HepG2 (cell line): ENCODE measurements around the gene SERPINA3. TPM values are rescaled to one million over a fixed set of nuclear protein-coding genes. Genes with fewer than 3 reads are reported as not detected.

Source experiments
- ARID4A ChIP-seq: sonication (generic); formaldehyde crosslinking; IDR thresholded peaks from 2 replicates; pipeline ENCODE4 v1.5.0; 2020; ENCODE audit warnings: mild to moderate bottlenecking, missing genetic modification reagents, borderline replicate concordance
- GTF3A ChIP-seq: sonication (generic); formaldehyde crosslinking; conservative IDR thresholded peaks from 2 replicates; pipeline ENCODE4 v1.4.0; 2020; ENCODE audit warnings: mild to moderate bottlenecking, missing genetic modification reagents
- HMGXB4 ChIP-seq, 2 experiments: sonication (generic) in 1 of 2; formaldehyde crosslinking in 1 of 2; IDR thresholded peaks; 2 replicates each; pipeline versions ENCODE4 v1.4.0 to v1.6.1; 2018 to 2020; ENCODE audit warnings: missing genetic modification reagents in 2 of 2, borderline replicate concordance in 1 of 2, low read depth in 1 of 2, mild to moderate bottlenecking in 1 of 2, missing biosample characterization in 1 of 2
- NCOA1 ChIP-seq: sonication (generic); formaldehyde crosslinking; IDR thresholded peaks from 2 replicates; pipeline ENCODE4 v1.9.0; 2021; ENCODE audit warnings: missing genetic modification reagents
- NCOR1 ChIP-seq: fragments of 200-600 bp; sonication (generic); IDR thresholded peaks from 2 replicates; pipeline ENCODE4 v1.7.0; 2017; ENCODE audit warnings: antibody characterized with exemption, low read length, borderline replicate concordance
- NFKBIZ ChIP-seq: IDR thresholded peaks from 2 replicates; pipeline ENCODE4 v1.6.1; 2018; ENCODE audit warnings: missing genetic modification reagents, missing compliant biosample characterization
- POLR2AphosphoS2 ChIP-seq: IDR thresholded peaks from 2 replicates; pipeline ENCODE4 v1.6.1; 2011; ENCODE audit warnings: low read depth, low read length, improper control_type of control experiment
- RXRA ChIP-seq: sonication (generic); formaldehyde crosslinking; IDR thresholded peaks from 2 replicates; pipeline ENCODE4 v1.5.1; 2020; ENCODE audit warnings: missing genetic modification reagents
- SRSF1 ChIP-seq: fragments of 200-400 bp; formaldehyde crosslinking; optimal IDR thresholded peaks from 2 replicates; pipeline ENCODE3; 2017; ENCODE audit warnings: mild to moderate bottlenecking, low read depth, low read length, moderate library complexity
- STAT5B ChIP-seq: sonication (generic); formaldehyde crosslinking; IDR thresholded peaks from 2 replicates; pipeline ENCODE4 v1.4.0; 2020; ENCODE audit warnings: missing genetic modification reagents
- ZBTB8A ChIP-seq: sonication (generic); formaldehyde crosslinking; IDR thresholded peaks from 2 replicates; pipeline ENCODE4 v1.4.0; 2020; ENCODE audit warnings: mild to moderate bottlenecking, low read depth, missing genetic modification reagents, borderline replicate concordance
- ZHX2 ChIP-seq, 2 experiments: sonication (generic) in 1 of 2; formaldehyde crosslinking in 1 of 2; IDR thresholded peaks; 2 replicates each; pipeline versions ENCODE4 v1.6.1 to v1.9.0; 2014 to 2022; ENCODE audit warnings: antibody characterized with exemption in 1 of 2, borderline replicate concordance in 1 of 2, inconsistent platforms in 1 of 2, low read depth in 1 of 2, missing genetic modification reagents in 1 of 2
- ZNF597 ChIP-seq: sonication (generic); formaldehyde crosslinking; IDR thresholded peaks from 2 replicates; pipeline ENCODE4 v1.5.0; 2020; ENCODE audit warnings: missing genetic modification reagents
- polyA plus RNA-seq, 8 experiments: library from polyadenylated mRNA; depleted of rRNA in 3 of 8; stranded (reverse) in 7 of 8; unstranded in 1 of 8; fragments of >200 nt; fragmentation: Illumina TruSeq in 4 of 8; extraction: Trizol in 4 of 8; gene quantifications; 2 replicates each; pipeline versions ENCODE4 v1.2.1 to v1.2.3, GENCODE V29; 2011 to 2016; ENCODE audit warnings: low read depth in 4 of 8, missing spikeins in 1 of 8, mixed read lengths in 1 of 8; ENCODE audit not compliant: insufficient read depth in 1 of 8
- total RNA-seq, 5 experiments: library from RNA; depleted of rRNA; stranded (reverse); fragments of >200 nt; fragmentation: Illumina TruSeq; extraction: Trizol; gene quantifications; 2 replicates each; pipeline ENCODE4 v1.2.3, GENCODE V29; 2016; ENCODE audit warnings: low read depth in 1 of 5

Gene SERPINA3
- total and polyA plus RNA-seq, 2 of the 13 experiments (the other 11 are each of a cell fraction or from before 2014, with no cell fraction given) = 825 to 2,200 TPM

- TF ChIP-seq ZHX2 (IDR thresholded peaks at IDR 0.05; ENCODE audit: low read depth) (no peak), ZHX2 (CRISPR knock-in tag; IDR thresholded peaks at IDR 0.05; ENCODE audit: borderline replicate concordance) (no peak), HMGXB4 (CRISPR knock-in tag; IDR thresholded peaks at IDR 0.05; ENCODE audit: borderline replicate concordance in 1 of 2, low read depth in 1 of 2) (no peak), NCOA1 (no peak), SRSF1 (no peak), RXRA (CRISPR knock-in tag) (0 out of 2 replicates have a peak, but pooled peaks have one; percentile 13), ZBTB8A (no peak), POLR2AphosphoS2 (no peak), GTF3A (CRISPR knock-in tag) (no peak), ZNF597 (no peak), NFKBIZ (CRISPR knock-in tag) (no peak), NCOR1 (no peak), STAT5B (no peak), ARID4A (peak; percentile 55; the same call in 1 of the 2 replicates)
Measured at GRCh38 chr14:94654071-94654861, 42.1 kb downstream of the SERPINA3 start (continued).
